Measurements from ENCODE around the gene RAD9B.
"Not testable (repeated sequence)": the region's sequence is repeated elsewhere in the genome, so short reads cannot be mapped to it uniquely, and the experiment has no call there.

Gene RAD9B

DNA sequence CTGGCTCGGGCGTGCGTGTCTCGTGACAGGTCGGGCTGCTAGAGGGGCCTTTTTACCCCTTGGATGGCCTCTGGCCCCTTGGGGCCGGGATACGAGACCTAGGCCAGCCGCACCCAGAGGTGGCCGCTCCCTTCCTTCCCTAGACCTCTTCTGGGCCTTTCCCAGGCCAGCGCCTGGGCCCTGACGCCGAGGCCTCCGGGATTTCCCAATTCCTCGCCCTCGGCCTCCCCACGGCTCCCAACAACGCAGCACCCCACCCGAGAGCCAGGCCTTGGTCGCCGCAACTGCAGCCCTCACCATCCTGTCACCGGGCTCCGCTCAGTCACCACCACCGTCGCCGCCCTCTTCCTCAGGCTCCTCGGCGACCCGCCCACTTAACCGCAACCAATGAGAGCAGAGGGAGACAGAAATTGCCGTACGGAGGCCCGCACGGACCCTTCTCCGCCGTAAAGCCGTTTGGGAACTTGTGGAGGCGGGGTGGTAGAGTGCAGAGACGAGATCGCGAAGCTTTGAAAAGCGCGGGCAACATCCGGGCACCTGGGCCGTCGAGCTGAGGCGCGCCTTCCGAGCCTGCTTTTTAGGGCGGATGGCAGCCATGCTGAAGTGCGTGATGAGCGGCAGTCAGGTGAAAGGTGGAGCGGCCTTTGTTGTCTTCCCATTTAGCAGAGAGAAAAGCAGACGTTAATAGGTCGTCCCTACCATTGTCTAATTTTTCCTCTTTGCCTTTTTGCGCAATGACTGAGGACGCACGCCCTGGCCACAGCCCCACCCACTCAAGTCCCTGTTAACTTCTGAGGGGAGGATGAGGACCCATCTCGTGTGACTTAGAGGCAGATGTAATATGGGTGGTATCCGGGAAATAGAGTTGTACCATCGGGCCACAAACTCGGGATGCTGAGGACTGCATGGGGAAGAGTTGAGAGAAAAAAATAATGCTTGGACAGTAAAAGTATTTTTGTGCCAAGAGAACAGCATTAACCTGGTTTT, at the start of gene RAD9B, which contains the start of gene VPS29:
Gene RAD9B, plus strand, starts transcription at position 580 of the 987 bp plus-strand sequence. Its CDS starts 7 bp downstream, at position 587.
Gene VPS29, minus strand, starts transcription at position 360 of the 987 bp plus-strand sequence. Its CDS starts 60 bp downstream, at position 300.
- DNase-seq (ENCODE audit: low read depth in 2 of 2): peak; percentile 98 to 99
- TF ChIP-seq, protein P1, sequence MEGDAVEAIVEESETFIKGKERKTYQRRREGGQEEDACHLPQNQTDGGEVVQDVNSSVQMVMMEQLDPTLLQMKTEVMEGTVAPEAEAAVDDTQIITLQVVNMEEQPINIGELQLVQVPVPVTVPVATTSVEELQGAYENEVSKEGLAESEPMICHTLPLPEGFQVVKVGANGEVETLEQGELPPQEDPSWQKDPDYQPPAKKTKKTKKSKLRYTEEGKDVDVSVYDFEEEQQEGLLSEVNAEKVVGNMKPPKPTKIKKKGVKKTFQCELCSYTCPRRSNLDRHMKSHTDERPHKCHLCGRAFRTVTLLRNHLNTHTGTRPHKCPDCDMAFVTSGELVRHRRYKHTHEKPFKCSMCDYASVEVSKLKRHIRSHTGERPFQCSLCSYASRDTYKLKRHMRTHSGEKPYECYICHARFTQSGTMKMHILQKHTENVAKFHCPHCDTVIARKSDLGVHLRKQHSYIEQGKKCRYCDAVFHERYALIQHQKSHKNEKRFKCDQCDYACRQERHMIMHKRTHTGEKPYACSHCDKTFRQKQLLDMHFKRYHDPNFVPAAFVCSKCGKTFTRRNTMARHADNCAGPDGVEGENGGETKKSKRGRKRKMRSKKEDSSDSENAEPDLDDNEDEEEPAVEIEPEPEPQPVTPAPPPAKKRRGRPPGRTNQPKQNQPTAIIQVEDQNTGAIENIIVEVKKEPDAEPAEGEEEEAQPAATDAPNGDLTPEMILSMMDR (IDR thresholded peaks at IDR 0.05; ENCODE audit: low read depth, low read length): no peak
- H3K4me3 ChIP-seq (replicated peaks in 1 of 2; ENCODE audit: low read depth in 2 of 2, low read length in 2 of 2): peak within 1 kb of the TSS; percentile 96 to 100

DNA sequence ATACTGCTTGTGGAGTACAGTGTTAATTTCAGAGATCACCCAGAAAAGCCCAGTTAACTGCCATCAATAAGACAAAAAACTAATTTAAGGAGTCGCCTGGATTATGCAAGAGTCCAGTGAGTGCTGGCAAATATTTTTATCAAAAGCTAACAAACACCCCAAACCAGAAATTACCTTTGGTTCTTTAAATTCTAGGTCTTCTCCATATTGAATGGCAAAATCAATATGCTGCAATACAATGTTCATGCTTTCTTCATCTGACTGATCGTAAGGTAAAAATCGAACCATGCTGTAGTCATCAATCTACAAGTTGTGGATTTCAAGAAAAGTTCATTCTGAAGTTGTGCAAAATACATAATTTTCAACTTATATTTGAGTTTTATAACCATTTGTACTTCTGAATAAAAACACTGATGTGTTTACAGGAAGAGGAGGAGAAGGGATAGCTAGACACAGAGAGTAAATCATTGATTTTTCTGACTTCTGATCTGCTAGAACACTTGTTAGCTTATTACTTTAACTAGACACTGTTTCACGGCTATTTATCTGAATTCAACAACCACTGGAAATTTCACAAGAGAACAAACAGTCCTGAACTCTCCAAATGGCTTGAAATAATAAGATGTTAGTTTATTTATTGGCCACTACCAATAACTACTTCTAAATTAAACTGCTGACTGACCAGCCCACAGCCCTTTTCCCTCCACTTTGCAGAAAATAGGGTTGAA, 48.4 kb upstream of the RAD9B start:
- DNase-seq (ENCODE audit: low read depth in 2 of 2): no peak
- H3K4me3 ChIP-seq (replicated peaks in 1 of 2; ENCODE audit: low read depth in 2 of 2, low read length in 2 of 2): no peak overlapping the region
- TF ChIP-seq, protein P1 (IDR thresholded peaks at IDR 0.05; ENCODE audit: low read depth, low read length): no peak

DNA sequence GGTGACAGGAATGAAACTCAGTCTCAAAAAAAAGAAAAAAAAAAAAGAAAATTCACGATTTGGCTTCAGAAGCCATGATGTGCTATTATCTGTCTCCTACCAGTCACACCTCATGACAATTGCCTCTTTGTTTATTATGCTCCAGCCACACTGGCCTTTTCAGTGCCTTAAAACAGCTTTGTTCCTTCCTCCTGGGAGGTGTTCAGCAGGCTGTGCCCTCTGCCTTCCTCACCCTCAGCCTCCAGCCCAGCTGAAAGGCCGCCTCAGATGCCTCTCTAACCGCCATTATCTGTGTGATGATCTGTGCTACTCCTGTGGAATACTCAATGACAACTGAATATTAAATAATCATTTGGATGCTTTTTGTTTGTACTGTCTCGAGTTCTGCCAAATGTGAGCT, 43.4 kb upstream of the RAD9B start:
- H3K4me3 ChIP-seq (replicated peaks in 1 of 2; ENCODE audit: low read depth in 2 of 2, low read length in 2 of 2): no peak overlapping the region
- DNase-seq (ENCODE audit: low read depth in 2 of 2): no peak
- TF ChIP-seq, protein P1 (IDR thresholded peaks at IDR 0.05; ENCODE audit: low read depth, low read length): no peak

DNA sequence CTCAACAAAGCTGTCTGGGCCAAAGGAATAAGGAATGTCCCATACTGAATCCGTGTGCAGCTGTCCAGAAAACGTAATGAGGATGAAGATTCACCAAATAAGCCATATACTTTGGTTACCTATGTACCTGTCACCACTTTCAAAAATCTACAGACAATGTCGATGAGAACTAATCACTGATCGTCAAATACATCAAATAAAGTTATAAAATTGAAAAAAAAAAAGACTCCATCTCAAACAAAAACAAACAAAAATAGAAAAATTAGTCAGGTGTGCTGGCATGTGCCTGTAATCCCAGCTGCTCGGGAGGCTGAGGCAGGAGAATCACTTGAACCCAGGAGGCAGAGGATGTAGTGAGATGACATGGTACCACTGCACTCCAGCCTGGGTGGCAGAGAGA, 40.9 kb upstream of the RAD9B start:
- not testable (repeated sequence) for DNase-seq (ENCODE audit: low read depth in 2 of 2); H3K4me3 ChIP-seq (replicated peaks in 1 of 2; ENCODE audit: low read depth in 2 of 2, low read length in 2 of 2)

DNA sequence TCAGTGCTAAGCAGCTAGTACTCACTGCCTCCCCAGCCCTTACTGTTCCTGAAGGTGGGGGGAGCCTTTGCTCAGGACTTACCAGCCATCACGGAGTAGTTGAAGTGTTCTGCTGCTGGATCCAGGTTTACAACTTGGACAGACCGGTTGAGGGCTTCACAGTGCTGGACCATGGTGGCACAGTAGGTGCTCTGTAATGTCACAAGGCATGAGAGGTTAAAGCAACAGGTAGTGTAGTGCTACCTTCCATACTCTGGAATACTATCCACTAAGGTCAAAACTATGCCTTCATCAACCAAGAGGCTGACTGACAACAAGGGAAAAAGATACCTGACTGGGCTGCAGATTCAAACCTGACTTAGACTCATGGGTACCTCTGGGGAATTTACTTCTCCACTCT, 37.1 kb upstream of the RAD9B start:
- no peak overlapping the region for H3K4me3 ChIP-seq (replicated peaks in 1 of 2; ENCODE audit: low read depth in 2 of 2, low read length in 2 of 2)
- TF ChIP-seq, protein P1 (IDR thresholded peaks at IDR 0.05; ENCODE audit: low read depth, low read length): no peak

DNA sequence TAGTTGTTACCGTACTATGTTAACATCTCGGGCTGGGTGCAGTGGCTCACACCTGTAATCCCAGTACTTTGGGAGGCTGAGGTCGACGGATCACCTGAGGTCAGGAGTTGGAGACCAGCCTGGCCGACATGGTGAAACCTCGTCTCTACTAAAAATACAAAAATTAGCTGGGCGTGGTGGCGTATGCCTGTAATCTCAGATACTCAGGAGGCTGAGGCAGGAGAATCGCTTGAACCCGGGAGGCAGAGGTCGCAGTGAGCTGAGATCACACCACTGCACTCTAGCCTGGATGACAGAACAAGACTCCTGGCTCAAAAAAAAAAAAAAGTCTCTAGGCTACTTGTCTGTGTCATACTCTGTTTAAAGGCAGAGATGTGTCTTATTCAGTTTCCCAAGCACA, 36.4 kb upstream of the RAD9B start:
- not testable (repeated sequence) for DNase-seq (ENCODE audit: low read depth in 2 of 2); H3K4me3 ChIP-seq (replicated peaks in 1 of 2; ENCODE audit: low read depth in 2 of 2, low read length in 2 of 2)

More for the DNA sequence above, 37.1 kb upstream of the RAD9B start:
- no peak for DNase-seq (ENCODE audit: low read depth in 2 of 2)

DNA sequence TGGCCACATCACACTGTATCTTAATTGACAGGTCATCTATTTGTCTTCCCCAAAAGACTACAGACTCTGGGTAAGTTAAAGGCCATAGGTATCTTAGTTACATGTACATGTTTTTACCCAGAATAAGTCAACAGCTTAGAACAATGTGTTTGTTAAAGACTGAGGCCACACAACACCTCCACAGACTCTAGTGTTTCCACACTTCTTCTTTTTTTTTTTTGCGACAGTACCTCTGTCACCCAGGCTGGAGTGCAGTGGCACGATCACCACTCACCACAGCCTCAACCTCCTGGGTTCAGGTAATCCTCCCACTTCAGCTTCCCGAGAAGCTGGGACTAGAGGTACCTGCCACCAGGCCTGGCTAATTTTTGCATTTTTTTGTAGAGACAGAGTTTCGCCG, 35.3 kb upstream of the RAD9B start:
- no peak for DNase-seq (ENCODE audit: low read depth in 2 of 2)
- H3K4me3 ChIP-seq (replicated peaks in 1 of 2; ENCODE audit: low read depth in 2 of 2, low read length in 2 of 2): no peak overlapping the region
- TF ChIP-seq, protein P1 (IDR thresholded peaks at IDR 0.05; ENCODE audit: low read depth, low read length): no peak

All from cardiac fibroblast (primary cell).